Retinal pigment epithelial cell (primary cell): ENCODE measurements around the gene MID1.

Source experiments
- DNase-seq: peaks from one replicate; pipeline ENCODE4 v3.0.0-alpha.2; 2010; ENCODE audit warnings: low read depth
- H3K4me3 ChIP-seq: 2 replicates; pipeline ENCODE4 v1.5.1; 2011; ENCODE audit warnings: mild to moderate bottlenecking, low read length, control low read depth, moderate library complexity
- CTCF ChIP-seq: conservative IDR thresholded peaks from 2 replicates; pipeline ENCODE4 v1.5.1; 2011; ENCODE audit warnings: low read depth, low read length, control low read depth, inconsistent platforms

The MID1 gene

GRCh38 chrX:10567136-10567535 is 53.2 kb downstream of the MID1 start:
- no peak for DNase-seq
- no peak overlapping the region for H3K4me3 ChIP-seq
- no peak for TF ChIP-seq CTCF

GRCh38 chrX:10566716-10567097 is 53.7 kb downstream of the MID1 start:
- H3K4me3 ChIP-seq, result no peak overlapping the region
- DNase-seq, result no peak
- no peak for TF ChIP-seq CTCF

- TF ChIP-seq CTCF, result no peak
- DNase-seq, result no peak
- H3K4me3 ChIP-seq, result no peak overlapping the region
Observed at GRCh38 chrX:10564484-10564883, 55.9 kb downstream of the MID1 start.

- TF ChIP-seq CTCF, result no peak
- no peak for DNase-seq
Observed at GRCh38 chrX:10557166-10557565, 63.2 kb downstream of the MID1 start.

GRCh38 chrX:10556405-10556804 is 64.0 kb downstream of the MID1 start:
- no peak overlapping the region for H3K4me3 ChIP-seq
- TF ChIP-seq CTCF, result no peak
- no peak for DNase-seq

More at GRCh38 chrX:10557166-10557565, 63.2 kb downstream of the MID1 start:
- H3K4me3 ChIP-seq, result no peak overlapping the region

- no peak for DNase-seq
- TF ChIP-seq CTCF, result no peak
- no peak overlapping the region for H3K4me3 ChIP-seq
Observed at GRCh38 chrX:10555846-10556245, 64.5 kb downstream of the MID1 start.

GRCh38 chrX:10554612-10555270 is 65.6 kb downstream of the MID1 start:
- no peak for DNase-seq
- H3K4me3 ChIP-seq, result no peak overlapping the region

More at GRCh38 chrX:10554612-10555270, 65.6 kb downstream of the MID1 start:
- no peak for TF ChIP-seq CTCF
